KOPT-K1 (cell line): Measurements from ENCODE around the gene CCDC170.
"Not testable (repeated sequence)": the region's sequence is repeated elsewhere in the genome, so short reads cannot be mapped to it uniquely, and the experiment has no call there.

ENCODE experiments used
- H3K27ac ChIP-seq: fragments of 200-600 bp; sonication (generic); 2 replicates; pipeline ENCODE4 v1.5.1; 2016; ENCODE audit warnings: antibody characterized with exemption, mild to moderate bottlenecking, low read depth, low read length; ENCODE audit not compliant: poor library complexity, severe bottlenecking
- H3K36me3 ChIP-seq: fragments of 200-600 bp; sonication (generic); 2 replicates; pipeline ENCODE4 v1.5.1; 2017; ENCODE audit warnings: antibody characterized with exemption, mild to moderate bottlenecking, low read length, moderate library complexity; ENCODE audit not compliant: insufficient read depth
- H3K9me3 ChIP-seq: fragments of 200-600 bp; sonication (generic); 2 replicates; pipeline ENCODE4 v1.5.1; 2017; ENCODE audit warnings: antibody characterized with exemption, low read length, mild to moderate bottlenecking; ENCODE audit not compliant: insufficient read depth, poor library complexity, severe bottlenecking

Gene CCDC170

DNA sequence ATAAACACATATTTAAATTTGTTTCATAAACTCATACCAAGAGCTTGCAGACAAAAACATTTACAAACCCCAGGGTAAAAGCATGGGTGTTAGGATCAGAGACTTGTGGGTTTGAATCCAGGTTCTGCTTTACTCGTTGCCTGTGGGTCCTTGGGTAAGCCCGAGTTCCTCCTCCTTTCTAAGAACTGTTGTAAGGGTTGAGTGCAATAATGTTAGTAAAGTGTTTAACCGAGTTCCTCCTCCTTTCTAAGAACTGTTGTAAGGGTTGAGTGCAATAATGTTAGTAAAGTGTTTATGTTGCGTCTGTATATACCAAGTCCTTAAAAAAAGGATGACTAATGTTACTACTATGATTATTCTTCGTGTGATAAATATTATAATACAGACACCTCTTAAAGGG is 18.7 kb downstream of the CCDC170 start:
- Histone ChIP-seq H3K27ac (no peak overlapping the region), H3K9me3 (peaks cover under 1% of the 10 kb centered on the region), H3K36me3 (no peaks in the 10 kb centered on the region)

DNA sequence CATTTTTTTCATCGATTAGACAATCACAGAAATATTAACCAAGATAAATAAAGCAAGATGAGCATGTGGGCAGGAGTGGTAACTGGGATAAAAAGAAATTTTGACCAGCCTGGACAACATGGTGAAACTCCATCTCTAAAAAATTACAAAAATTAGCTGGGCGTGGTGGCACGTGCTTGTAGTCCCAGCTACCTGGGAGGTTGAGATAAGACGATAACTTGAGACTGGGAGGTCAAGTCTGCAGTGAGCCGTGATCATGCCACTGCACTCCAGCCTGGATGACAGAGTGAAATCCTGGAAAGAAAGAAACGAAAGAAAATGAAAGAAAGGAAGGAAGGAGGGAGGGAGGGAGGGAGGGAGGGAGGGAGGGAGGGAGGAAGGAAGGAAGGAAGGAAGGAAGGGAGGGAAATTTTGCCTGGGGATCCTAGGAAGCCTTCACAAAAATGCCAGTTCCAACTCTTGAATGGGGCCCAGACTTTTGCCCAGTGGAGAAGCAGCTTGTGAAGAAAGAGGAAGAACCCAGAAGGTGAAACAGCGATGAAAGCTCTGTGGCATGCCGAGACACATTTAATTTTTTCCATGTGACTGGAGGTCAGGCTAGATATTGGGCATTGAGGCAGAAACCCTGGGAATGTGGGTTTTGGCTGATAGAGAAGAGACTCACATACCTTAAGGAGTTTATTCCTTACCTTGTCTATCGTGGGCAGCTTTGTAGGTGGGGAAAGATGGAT is 20.3 kb downstream of the CCDC170 start:
- Histone ChIP-seq H3K27ac (no peak overlapping the region), H3K36me3 (no peaks in the 10 kb centered on the region), H3K9me3 (peaks cover 17% of the 10 kb centered on the region)

DNA sequence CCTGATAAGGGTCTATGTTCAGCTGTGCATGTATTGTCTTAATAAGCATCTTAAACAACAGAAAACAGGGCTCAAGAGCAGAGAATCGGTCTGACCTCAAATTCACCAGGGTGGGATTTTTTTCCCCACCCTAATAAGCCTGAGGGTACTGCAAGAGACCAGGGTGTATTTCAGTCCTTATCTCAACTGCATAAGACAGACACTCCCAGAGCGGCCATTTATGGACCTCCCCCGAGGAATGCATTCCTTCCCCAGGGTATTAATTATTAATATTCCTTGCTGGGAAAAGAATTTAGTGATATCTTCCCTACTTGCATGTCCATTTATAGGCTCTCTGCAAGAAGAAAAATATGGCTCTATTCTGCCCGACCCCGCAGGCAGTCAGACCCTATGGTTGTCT is 25.2 kb downstream of the CCDC170 start:
- H3K36me3 ChIP-seq, result not testable (repeated sequence)
- H3K9me3 ChIP-seq, result peaks cover 29% of the 10 kb centered on the region

DNA sequence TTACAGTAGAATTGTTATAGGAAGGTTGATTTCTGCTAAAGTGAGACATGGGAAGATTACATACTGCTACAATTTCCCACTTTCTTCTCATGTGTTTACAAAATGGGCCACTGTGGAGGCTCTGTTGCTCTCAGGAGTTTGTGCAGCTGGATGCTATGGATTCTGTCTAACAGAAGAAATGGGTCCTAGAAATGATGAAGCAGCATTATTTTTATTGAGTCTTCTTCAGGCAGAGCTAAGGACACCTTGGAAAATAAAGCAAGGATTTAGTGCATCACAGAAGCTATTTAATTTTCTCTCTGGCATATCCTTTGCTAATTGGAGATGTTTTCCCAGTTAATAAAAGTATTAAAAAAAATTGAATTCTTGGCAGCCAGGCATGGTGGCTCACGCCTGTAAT is 29.2 kb downstream of the CCDC170 start:
- peaks cover 23% of the 10 kb centered on the region for H3K9me3 ChIP-seq
- no peak overlapping the region for H3K27ac ChIP-seq
- H3K36me3 ChIP-seq, result no peaks in the 10 kb centered on the region

More for the DNA sequence above, 25.2 kb downstream of the CCDC170 start:
- not testable (repeated sequence) for H3K27ac ChIP-seq

DNA sequence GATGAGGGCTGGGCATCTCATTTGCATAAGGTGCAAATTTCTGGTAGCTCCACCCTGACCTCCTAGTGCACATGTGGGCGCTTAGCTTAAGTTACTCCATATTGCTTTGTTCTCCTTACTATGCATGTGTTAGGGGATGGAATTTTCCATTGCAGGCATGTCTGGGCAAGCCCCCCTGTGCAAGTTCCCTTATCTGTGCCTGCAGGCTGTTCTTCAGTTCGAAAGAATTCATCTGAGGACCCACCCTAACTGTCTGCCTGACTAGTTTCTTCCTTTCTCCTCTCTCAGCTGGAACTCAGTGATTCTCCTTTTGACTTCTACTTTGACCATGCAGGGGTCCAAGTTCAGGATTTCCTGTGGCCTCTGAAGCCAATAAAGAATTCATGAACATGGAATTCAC is 30.2 kb downstream of the CCDC170 start:
- H3K36me3 ChIP-seq, result no peaks in the 10 kb centered on the region
- no peak overlapping the region for H3K27ac ChIP-seq
- H3K9me3 ChIP-seq, result peaks cover 13% of the 10 kb centered on the region

DNA sequence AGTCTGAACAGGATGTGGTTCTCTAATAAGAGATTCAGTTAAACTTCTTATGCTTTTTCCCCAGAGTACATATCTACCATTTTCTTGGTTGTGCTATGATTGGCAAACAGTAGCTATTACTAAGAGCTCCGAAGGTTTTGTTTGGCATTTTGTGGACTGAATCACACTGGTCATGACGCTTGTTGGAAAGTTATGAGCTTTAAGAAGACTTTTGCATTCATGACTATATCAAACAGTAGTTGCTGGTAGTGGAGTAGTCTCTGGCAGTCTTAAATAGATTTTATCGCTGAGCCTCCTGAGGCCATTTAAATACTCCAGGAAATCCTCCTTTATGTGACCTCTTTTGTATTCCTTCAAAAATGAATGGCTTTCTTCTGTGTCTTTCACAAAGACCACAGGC is 40.8 kb downstream of the CCDC170 start:
- no peaks in the 10 kb centered on the region for H3K36me3 ChIP-seq
- no peak overlapping the region for H3K27ac ChIP-seq
- peaks cover 3% of the 10 kb centered on the region for H3K9me3 ChIP-seq

DNA sequence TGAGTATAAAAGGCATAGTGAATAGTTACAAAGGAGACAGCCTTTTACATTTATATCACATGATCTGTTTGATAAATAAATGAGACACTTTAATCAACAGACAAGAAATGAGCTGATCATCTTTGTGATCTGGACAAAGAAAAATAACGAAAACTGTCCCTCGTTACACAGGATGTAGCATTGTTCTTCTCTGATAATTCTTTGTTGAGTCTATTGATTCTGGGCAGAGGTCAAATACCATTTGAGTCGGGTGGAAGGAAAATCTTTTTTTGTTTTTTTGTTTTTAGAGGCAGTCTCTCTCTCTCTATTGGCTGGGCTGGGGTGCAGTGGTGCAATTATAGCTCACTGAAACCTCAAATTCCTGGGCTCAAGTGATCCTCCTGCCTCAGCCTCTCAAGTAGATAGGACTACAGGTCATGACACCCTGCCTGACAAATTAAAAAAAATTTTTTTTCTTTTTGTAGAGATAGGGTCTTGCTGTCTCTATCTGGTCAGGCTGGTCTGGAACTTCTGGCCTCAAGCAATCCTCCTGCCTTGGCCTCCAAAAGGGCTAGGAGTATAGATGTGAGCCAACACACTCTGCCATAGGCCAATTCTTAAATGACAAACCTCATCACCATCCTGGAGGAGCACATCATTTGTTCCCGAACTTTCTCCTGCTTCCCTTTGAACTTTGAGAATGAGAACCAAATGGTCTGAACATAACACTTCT is 41.8 kb downstream of the CCDC170 start:
- Histone ChIP-seq H3K9me3 (peaks cover 9% of the 10 kb centered on the region), H3K36me3 (no peaks in the 10 kb centered on the region), H3K27ac (no peak overlapping the region)

DNA sequence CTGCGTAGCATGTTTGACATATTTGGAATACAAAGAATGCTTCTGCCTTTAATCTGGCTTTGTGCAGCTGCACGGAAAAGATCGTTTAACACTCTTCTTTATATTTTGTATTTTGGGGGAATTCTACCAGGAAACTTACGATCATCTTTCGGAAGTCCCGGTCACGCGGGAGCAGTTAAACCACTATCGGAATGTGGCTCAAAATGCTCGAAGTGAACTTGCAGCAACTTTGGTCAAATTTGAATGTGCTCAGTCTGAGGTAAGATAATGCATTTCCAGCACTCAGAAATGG is 42.3 kb downstream of the CCDC170 start:
- Histone ChIP-seq H3K27ac (no peak overlapping the region), H3K36me3 (no peaks in the 10 kb centered on the region), H3K9me3 (peaks cover 9% of the 10 kb centered on the region)

DNA sequence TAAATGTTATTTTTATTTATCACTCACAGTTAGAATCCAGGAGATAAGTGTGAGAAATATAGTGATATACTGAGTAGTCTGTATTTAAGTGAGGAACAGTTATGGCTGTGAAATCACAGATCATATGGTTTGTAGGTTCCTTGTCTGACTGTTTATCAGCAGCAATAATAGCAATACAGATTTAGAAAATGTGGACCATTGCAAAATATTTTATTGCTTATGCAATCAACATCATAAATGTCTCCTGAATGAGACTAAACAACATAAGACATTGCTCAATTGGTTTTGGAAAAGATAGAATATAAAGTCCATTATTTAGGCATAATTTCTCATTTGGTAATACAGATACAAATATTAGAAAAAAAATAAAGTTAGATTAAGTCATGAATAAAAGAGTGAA is 43.7 kb downstream of the CCDC170 start:
- no peak overlapping the region for H3K27ac ChIP-seq
- H3K9me3 ChIP-seq, result peaks cover 9% of the 10 kb centered on the region
- H3K36me3 ChIP-seq, result no peaks in the 10 kb centered on the region

DNA sequence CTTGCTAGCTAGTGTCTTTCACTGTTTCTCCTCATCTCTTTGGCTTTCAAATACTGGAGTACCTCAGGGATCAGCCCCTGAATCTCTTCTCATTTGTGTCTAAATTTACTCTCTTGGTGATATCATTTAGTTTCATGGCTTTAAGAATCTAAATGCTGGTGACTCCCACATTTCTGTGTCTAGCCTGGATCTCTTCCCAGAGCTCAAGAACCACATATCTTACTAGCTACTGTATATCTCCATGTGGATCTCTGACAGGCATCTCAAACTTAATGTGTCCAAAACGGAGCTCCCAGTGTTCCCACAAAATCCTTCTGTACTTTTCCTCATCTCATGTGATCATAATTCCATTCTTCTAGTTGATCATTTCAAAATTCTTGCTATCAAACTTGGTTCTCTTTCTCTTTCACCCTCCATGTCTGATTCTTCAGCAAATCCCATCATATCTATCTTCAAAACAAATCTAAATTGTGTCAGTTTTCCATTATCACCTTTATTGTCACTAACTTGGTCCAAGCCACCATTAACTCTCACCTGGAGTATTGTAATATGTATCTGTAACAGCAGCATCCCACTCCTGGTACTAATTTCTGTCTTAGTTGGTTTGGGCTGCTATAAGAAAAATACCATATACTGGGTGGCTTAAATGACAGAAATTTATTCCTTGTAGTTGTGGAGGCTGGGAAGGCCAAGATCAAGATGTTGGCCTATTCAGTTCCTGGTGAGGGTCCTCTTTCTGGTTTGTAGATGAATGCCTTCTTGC is 45.9 kb downstream of the CCDC170 start:
- Histone ChIP-seq H3K27ac (no peak overlapping the region), H3K9me3 (peaks cover 9% of the 10 kb centered on the region), H3K36me3 (no peaks in the 10 kb centered on the region)

DNA sequence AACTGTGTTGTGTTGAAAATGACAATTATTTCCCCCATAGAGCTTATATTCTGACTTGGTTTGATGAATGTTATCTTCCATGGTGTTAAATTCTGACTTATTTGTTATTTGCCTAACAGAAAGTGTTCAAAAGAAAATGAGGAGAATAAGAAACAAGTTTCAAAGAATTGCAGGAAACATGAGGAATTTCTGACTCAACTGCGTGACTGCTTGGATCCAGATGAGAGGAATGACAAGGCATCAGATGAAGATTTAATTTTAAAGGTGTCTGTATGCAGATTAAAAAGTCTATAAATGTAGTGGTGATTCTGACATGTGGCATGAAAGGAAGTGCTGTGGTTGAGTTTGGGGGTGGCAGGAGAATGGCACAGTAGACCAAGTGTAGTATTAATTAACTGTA is 50.6 kb downstream of the CCDC170 start:
- H3K9me3 ChIP-seq, result peaks cover 7% of the 10 kb centered on the region

DNA sequence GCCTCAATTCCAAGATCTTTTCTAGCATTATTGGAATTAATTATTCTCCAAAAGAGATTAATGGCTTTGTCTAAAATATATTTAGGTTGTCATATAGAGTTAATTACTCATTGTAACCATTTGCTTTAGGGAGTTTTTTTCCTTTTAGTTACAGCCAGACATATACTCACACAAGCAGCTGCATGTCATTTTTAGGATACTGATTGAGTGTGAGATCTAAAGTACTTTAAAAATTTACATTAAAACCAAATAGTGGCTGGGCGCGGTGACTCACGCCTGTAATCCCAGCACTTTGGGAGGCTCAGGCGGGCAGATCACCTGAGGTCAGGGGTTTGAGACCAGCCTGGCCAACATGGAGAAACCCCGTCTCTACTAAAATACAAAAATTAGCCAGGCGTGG is 51.1 kb downstream of the CCDC170 start:
- not testable (repeated sequence) for H3K27ac ChIP-seq, H3K9me3 ChIP-seq, H3K36me3 ChIP-seq

More for the DNA sequence above, 50.6 kb downstream of the CCDC170 start:
- Histone ChIP-seq H3K27ac (no peak overlapping the region), H3K36me3 (no peaks in the 10 kb centered on the region)

DNA sequence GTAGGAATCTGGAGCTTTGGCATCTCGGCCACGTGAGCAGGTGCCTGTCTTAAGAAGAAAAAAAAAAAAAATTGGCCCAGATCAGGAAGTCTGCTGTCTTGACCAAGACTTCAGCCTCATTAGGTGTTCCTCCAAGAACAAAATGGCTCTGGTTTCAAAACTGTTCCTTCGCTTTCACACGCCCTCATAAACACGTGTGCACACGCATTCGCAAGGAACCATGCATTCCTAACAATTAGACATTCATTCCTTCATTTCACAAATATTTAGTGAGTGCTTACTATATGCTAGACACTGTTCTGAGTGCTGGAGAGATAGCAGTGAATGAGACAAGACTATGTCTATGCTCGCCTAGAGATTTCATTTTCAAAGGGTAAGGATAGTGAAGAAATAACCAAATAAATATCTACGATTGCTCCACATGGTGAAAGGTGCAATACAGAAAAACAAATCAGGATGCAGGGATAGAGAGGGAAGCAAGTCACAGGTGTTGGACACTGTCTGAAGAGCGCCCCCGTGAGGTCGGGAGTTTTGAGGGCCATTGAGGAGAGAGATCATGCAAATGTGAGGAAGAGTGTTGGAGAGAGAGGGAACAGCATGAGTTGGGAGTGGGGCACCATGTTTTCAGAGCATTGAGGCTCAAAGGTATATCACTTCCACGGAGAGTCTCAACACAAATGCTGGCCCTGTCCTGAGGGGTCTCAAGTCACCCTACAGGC is 53.3 kb downstream of the CCDC170 start:
- no peaks in the 10 kb centered on the region for H3K9me3 ChIP-seq
- H3K36me3 ChIP-seq, result no peaks in the 10 kb centered on the region

DNA sequence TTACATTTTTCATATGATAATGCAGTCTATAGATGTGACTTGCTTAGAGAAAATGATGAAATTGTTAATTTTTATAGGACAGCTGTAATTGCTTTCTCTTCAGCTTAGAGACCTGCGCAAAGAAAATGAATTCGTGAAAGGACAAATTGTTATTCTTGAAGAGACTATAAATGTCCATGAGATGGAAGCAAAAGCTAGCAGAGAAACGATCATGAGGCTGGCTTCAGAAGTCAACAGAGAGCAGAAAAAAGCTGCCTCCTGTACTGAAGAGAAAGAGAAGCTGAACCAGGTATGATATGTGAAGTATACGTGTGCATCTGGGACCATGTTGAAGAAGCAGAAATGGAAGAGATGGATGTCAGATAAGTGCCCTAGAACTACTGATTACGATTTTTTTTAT is 54.4 kb downstream of the CCDC170 start:
- H3K27ac ChIP-seq, result no peak overlapping the region
- no peaks in the 10 kb centered on the region for H3K36me3 ChIP-seq
- H3K9me3 ChIP-seq, result no peaks in the 10 kb centered on the region

More for the DNA sequence above, 53.3 kb downstream of the CCDC170 start:
- H3K27ac ChIP-seq, result no peak overlapping the region

DNA sequence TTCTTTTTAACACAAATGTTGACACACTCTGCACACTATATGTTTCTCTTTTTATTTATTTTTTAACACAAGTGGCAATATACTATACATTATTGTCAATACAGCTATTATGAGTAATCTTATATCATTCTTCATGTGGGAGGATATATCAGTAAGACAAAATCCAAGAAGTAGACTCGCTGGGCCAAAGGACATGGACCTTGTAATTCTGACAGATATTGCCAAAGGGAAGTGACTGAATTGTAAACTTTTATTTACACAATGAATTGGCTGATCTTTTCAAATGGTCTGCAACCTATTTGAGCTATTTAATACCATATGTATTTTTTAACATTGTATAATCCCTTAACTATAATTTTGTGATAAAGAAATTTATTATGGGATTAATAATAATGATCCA is 56.0 kb downstream of the CCDC170 start:
- Histone ChIP-seq H3K9me3 (no peaks in the 10 kb centered on the region), H3K27ac (no peak overlapping the region), H3K36me3 (no peaks in the 10 kb centered on the region)
